BLaER1 treated with 17β-estradiol and CSF1 and Interleukin-3, amounts not matched to agents 10 nM and 100 nM (cell line): ENCODE data around the gene TAC4.
A peak's percentile ranks its signal among the peaks of the same experiment; 100 is the strongest.

ENCODE experiments used
- H3K27ac ChIP-seq, 11 experiments: shearing (Covaris generic); formaldehyde crosslinking; 2 replicates each; pipeline ENCODE4 v1.8.1; 2022
- H3K27me3 ChIP-seq, 11 experiments: shearing (Covaris generic); formaldehyde crosslinking; 2 replicates each; pipeline ENCODE4 v1.8.1; 2022
- H3K36me3 ChIP-seq, 11 experiments: shearing (Covaris generic); formaldehyde crosslinking; 2 replicates each; pipeline ENCODE4 v1.8.1; 2022
- H3K4me1 ChIP-seq, 10 experiments: shearing (Covaris generic); formaldehyde crosslinking; 2 replicates each; pipeline ENCODE4 v1.8.1; 2022
- H3K4me2 ChIP-seq, 11 experiments: shearing (Covaris generic); formaldehyde crosslinking; 2 replicates each; pipeline ENCODE4 v1.8.1; 2022
- H3K4me3 ChIP-seq, 10 experiments: shearing (Covaris generic); formaldehyde crosslinking; 2 replicates each; pipeline ENCODE4 v1.8.1; 2022
- H3K9ac ChIP-seq, 11 experiments: shearing (Covaris generic); formaldehyde crosslinking; 2 replicates each; pipeline ENCODE4 v1.8.1; 2022
- H3K9me3 ChIP-seq, 11 experiments: shearing (Covaris generic); formaldehyde crosslinking; replicated peaks in 1 of 11; 2 replicates each; pipeline ENCODE4 v1.8.1; 2022
- H4K20me1 ChIP-seq, 11 experiments: shearing (Covaris generic); formaldehyde crosslinking; 2 replicates each; pipeline ENCODE4 v1.8.1; 2022
- Cebpa-rat ChIP-seq, 11 experiments: shearing (Covaris generic); IDR thresholded peaks; 2 replicates each; pipeline ENCODE4 v1.8.1; 2022

TAC4 gene

DNA sequence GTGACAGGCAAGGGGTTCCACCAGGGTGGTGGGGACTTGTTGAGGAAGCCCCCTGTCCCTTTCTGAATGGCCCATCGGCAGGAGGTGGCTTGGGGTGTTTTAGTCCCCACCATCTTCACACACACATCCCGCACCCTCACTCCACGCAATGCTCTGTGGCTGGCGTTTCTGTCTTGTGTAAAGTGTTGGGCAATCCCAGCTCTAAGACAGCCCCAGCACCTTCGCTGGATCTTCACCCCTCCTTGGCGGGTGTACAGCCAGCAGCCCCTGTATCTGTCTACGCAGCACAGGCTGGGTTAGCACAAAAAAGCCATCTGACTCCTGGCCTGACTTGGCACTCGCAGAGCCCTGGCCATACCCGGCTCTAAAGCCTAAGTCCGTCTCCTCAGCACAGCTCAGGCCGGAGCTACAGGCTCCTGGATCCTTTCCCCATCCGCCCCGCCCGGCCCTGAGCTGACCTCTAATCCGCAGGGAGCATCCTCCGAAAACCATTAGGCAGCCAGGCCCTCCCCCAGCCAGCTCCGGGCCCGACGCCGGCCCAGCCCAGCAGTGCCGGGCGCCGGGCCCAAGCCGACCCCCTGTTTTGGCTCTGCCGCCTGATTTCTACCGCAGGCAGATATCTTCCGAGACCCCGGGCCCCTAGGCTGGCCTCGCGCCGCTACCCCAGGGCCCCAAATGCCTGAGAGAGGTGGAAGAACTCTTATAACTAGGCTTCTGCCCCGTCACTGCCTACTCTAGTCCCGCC lies 42.4 kb upstream of the TAC4 start:
- Histone ChIP-seq H3K9me3 (no peaks in the 10 kb centered on the region), H3K4me2 (no peak overlapping the region; a peak in 2 of 22 replicates), H3K9ac (no peak overlapping the region), H3K27me3 (no peaks in the 10 kb centered on the region; a peak in 3 of 22 replicates), H3K4me3 (no peak overlapping the region), H3K36me3 (no peaks in the 10 kb centered on the region), H4K20me1 (peaks cover 0 to 8% (median 0%) of the 10 kb centered on the region in 11 experiments; a peak in 1 of 22 replicates), H3K4me1 (peaks cover 0 to 12% (median 2%) of the 10 kb centered on the region in 10 experiments; a peak in 8 of 20 replicates), H3K27ac (no peak overlapping the region)
- TF ChIP-seq Cebpa-rat (IDR thresholded peaks at IDR 0.05): no peak

DNA sequence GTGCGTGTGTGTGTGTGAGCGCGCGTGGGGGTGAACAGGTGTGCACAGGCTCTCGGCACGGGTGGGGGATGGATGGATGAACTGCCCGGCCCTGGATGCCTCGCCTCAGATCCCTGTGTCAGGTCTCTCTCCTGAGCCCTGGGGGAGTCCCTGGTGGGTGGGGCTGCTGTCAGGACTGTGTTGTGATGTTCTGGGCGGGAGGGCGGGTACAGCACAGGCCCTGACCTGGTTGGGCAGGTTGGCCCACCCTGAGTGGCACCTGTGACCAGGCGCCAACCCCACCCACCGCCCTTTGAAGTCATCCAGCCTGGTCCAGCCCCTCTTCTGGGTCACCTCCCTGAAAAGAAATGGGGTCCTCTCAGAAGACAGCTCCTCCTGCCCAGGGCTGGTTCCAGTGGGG lies 41.6 kb upstream of the TAC4 start:
- H4K20me1 ChIP-seq: peaks cover 0 to 8% (median 0%) of the 10 kb centered on the region in 11 experiments; a peak in 1 of 22 replicates

DNA sequence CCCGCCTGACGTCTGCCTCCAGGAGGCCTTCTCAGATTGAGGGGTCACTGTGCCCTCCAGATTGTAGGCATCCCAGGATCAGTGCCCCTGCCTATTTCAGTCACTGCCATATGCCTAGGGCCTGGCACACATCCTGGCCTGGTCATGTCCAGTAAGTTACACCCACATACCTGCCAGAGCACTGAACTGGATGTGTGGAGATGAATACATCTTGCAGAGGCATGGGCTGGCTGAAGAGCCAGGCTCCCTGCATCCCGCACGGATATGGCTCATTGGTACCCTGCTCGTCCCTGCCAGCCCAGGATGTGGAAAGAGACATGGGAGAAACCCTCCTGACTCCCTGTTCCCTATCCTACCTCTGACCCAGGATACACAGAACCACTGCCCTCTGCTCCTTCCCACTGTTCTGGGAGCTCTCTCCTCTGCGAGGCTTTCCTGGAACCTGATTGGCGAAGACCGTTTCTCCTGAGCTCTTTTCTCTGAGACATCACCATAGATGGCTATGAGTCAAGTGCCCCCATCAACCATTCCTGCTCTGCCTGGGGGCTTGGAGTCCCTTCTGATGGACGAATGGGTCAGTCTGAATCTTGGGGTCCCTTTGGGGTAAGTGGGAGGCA lies 40.0 kb upstream of the TAC4 start:
- no peak for TF ChIP-seq Cebpa-rat (IDR thresholded peaks at IDR 0.05)
- no peaks in the 10 kb centered on the region for H3K36me3 ChIP-seq
- H3K4me3 ChIP-seq: no peak overlapping the region
- no peak overlapping the region for H3K9ac ChIP-seq
- H3K4me1 ChIP-seq: peaks cover 0 to 12% (median 5%) of the 10 kb centered on the region in 10 experiments; a peak in 10 of 20 replicates
- H3K4me2 ChIP-seq: no peak overlapping the region
- no peak overlapping the region for H3K27ac ChIP-seq
- H3K9me3 ChIP-seq: no peaks in the 10 kb centered on the region
- peaks cover 0 to 4% (median 0%) of the 10 kb centered on the region in 11 experiments; a peak in 5 of 22 replicates for H3K27me3 ChIP-seq
- peaks cover 0 to 8% (median 0%) of the 10 kb centered on the region in 11 experiments; a peak in 2 of 22 replicates for H4K20me1 ChIP-seq

More for the DNA sequence above, 41.6 kb upstream of the TAC4 start:
- Histone ChIP-seq H3K4me2 (no peak overlapping the region), H3K4me3 (no peak overlapping the region), H3K27ac (no peak overlapping the region), H3K36me3 (no peaks in the 10 kb centered on the region), H3K9ac (no peak overlapping the region), H3K9me3 (no peaks in the 10 kb centered on the region), H3K27me3 (no peaks in the 10 kb centered on the region; a peak in 2 of 22 replicates), H3K4me1 (peaks cover 0 to 12% (median 3%) of the 10 kb centered on the region in 10 experiments; a peak in 10 of 20 replicates)
- no peak for TF ChIP-seq Cebpa-rat (IDR thresholded peaks at IDR 0.05)

DNA sequence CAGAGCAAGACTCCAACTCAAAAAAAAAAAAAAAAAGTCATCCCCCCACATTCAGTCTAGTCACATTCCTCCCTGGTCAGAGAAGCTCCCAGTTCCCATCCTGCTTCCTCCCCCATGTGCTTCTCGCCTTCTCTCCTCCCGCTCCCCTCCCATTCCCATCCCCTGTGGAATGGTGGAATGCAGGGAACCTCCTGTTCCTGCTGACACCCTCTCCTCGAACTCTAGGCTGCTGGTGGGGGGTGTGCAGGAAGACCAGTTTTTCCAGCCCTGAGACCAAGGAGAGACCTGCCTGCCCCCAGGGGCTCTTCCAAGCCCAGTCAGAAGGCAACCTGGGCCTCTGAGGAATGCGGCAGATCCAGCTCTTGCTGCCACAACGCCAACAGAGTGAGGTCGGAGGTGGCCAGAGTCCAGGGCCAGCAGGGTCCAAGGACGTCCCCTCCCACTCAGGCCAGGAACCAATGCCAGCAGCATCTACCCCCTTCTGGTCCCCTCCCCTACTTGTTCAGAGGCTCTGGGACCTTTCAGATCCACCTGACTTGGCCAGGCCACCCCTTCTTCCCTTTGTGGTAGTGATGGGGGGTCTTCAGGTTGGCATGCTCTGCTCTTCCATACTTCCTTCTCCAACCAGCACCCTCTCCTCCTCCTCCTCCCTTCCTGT lies 39.3 kb upstream of the TAC4 start:
- no peaks in the 10 kb centered on the region for H3K9me3 ChIP-seq
- H3K27ac ChIP-seq: no peak overlapping the region
- no peak overlapping the region for H3K4me3 ChIP-seq
- no peaks in the 10 kb centered on the region for H3K36me3 ChIP-seq
- TF ChIP-seq Cebpa-rat (IDR thresholded peaks at IDR 0.05): no peak
- H3K9ac ChIP-seq: no peak overlapping the region
- peaks cover 0 to 12% (median 5%) of the 10 kb centered on the region in 10 experiments; a peak in 10 of 20 replicates for H3K4me1 ChIP-seq
- peaks cover 0 to 8% (median 4%) of the 10 kb centered on the region in 11 experiments; a peak in 9 of 22 replicates for H3K27me3 ChIP-seq
- H4K20me1 ChIP-seq: peaks cover 0 to 8% (median 0%) of the 10 kb centered on the region in 11 experiments; a peak in 2 of 22 replicates
- H3K4me2 ChIP-seq: no peak overlapping the region

DNA sequence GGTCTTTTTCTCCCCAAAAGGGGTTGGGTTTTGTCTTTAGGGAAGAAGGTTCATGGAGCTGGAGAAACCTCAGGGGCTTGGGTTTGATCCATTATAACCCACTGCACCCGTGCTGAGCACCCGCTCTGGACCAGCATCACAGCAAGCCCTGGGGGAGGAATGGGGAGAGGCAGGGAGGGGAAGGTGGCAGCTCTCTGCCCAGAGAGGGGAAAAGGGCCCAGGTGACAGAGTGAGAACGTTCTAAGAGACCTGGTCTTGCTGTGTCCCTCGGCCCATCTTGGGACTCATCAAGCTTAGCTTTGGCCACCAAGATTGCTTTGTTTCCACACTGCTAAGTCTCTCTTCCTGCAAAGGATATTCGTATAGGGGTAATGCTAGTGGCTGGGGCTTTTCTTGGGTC lies 38.2 kb upstream of the TAC4 start:
- Histone ChIP-seq H3K4me1 (peaks cover 0 to 11% (median 3%) of the 10 kb centered on the region in 10 experiments; a peak in 9 of 20 replicates), H3K4me3 (no peak overlapping the region), H3K4me2 (no peak overlapping the region), H3K27ac (no peak overlapping the region), H4K20me1 (peaks cover 0 to 6% (median 0%) of the 10 kb centered on the region in 11 experiments; a peak in 3 of 22 replicates), H3K27me3 (peaks cover 3 to 19% (median 14%) of the 10 kb centered on the region in 11 experiments; a peak in 15 of 22 replicates), H3K9me3 (no peaks in the 10 kb centered on the region), H3K36me3 (no peaks in the 10 kb centered on the region), H3K9ac (no peak overlapping the region)
- no peak for TF ChIP-seq Cebpa-rat (IDR thresholded peaks at IDR 0.05)

DNA sequence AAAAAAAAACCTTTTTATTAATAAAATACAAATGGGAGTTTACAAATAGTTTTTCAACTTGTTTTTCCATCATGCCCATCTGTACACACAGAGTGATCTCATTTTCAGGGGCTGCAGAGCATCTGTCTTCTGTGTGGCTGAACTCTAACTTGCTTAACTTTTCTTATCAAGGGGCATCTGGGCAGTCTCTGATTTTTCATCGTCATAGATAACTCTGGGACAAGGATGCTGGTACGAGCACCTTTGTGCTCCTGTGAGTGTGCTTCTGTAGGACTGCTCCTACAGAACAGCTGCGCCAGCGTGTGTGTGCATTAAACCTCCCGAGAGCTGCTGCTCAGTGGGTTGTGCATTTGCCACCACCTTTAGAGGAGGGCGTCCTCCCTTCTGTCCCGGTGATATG lies 34.6 kb upstream of the TAC4 start:
- Histone ChIP-seq H3K9me3 (no peaks in the 10 kb centered on the region), H3K4me1 (peaks cover 0 to 11% (median 3%) of the 10 kb centered on the region in 10 experiments; a peak in 7 of 20 replicates), H3K27ac (no peak overlapping the region), H4K20me1 (peaks cover 0 to 5% (median 0%) of the 10 kb centered on the region in 11 experiments; a peak in 3 of 22 replicates), H3K4me3 (no peak overlapping the region), H3K4me2 (no peak overlapping the region), H3K9ac (no peak overlapping the region), H3K36me3 (no peaks in the 10 kb centered on the region), H3K27me3 (peaks cover 15 to 53% (median 35%) of the 10 kb centered on the region in 11 experiments)
- no peak for TF ChIP-seq Cebpa-rat (IDR thresholded peaks at IDR 0.05)

DNA sequence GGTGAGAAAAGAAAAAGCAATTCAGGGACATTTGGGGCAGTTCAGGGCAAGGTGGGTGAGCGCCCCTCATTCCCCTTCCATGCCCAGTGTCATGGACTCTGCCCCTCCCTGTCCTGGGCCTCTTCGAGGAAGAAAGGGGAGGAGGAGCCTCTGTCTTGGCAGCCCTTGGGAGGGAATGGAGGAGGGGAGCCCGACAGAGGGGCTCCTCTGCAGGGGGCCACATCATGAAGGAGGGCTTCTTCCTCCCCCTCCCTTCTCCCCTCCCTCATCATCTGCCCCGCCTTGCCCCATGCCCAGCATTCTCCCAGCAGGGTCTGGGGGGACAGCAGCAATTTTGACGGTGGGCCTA lies 33.2 kb upstream of the TAC4 start:
- Histone ChIP-seq H3K9ac (no peak overlapping the region), H3K4me1 (peaks cover 0 to 24% (median 10%) of the 10 kb centered on the region in 10 experiments; a peak in 14 of 20 replicates), H3K4me3 (no peak overlapping the region), H3K27ac (no peak overlapping the region), H3K4me2 (peak overlapping the region in 8 of 11 experiments; percentile 51 to 77 (median 66); a peak in 9 of 22 replicates), H3K36me3 (no peaks in the 10 kb centered on the region), H3K9me3 (no peaks in the 10 kb centered on the region), H3K27me3 (peaks cover 29 to 67% (median 49%) of the 10 kb centered on the region in 11 experiments), H4K20me1 (peaks cover 0 to 5% (median 0%) of the 10 kb centered on the region in 11 experiments; a peak in 3 of 22 replicates)
- TF ChIP-seq Cebpa-rat (IDR thresholded peaks at IDR 0.05): no peak

DNA sequence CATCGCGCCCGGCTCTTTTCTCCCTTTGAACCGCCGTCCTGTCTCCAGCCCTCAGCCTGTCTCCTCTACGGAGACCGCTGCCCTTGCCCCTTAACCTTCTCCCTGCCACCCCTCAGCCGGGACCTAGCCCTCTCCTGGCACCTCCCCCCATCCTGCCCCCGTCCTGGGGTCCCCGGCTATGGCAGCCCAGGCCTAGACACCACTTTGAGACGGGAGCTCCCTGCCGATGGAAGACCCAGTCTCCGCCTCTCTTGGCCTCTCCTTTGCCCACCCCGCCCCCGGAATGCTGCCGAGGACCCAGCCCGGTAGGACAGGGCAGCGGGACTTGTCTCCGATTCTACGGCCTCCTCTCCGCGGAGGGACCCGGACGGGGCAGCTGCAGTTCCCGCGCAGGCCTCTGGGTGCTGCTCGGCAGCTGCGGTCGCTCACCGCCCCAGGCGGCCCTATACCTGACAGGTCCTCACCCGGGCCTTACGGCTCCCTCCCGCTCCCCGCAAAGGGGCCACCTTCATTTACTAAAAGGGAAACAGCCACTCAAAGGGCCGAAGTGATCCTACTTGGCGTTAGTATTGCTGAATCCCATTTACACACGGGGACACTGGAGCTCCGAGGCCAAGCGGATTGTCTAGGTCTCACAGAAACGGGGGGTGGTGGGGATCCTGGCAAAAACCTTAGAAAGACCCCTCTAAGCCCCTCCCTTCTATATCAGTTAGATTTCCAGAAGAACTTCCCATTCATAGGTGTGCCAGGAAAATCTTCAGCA lies 32.6 kb upstream of the TAC4 start:
- H3K4me3 ChIP-seq: no peak overlapping the region; a peak in 1 of 20 replicates
- no peak overlapping the region; a peak in 2 of 22 replicates for H3K9ac ChIP-seq
- no peak for TF ChIP-seq Cebpa-rat (IDR thresholded peaks at IDR 0.05)

More for the DNA sequence above, 32.6 kb upstream of the TAC4 start:
- H4K20me1 ChIP-seq: peaks cover 0 to 5% (median 0%) of the 10 kb centered on the region in 11 experiments; a peak in 3 of 22 replicates
- H3K27ac ChIP-seq: no peak overlapping the region
- peaks cover 0 to 24% (median 10%) of the 10 kb centered on the region in 10 experiments; a peak in 14 of 20 replicates for H3K4me1 ChIP-seq
- H3K36me3 ChIP-seq: no peaks in the 10 kb centered on the region
- peak overlapping the region; percentile 25 to 77 (median 66) for H3K4me2 ChIP-seq
- H3K27me3 ChIP-seq: peaks cover 33 to 73% (median 55%) of the 10 kb centered on the region in 11 experiments
- no peaks in the 10 kb centered on the region for H3K9me3 ChIP-seq
